ENCODE results near the gene ACSF2. TPM values are rescaled to one million over a fixed set of nuclear protein-coding genes. Genes with fewer than 3 reads are reported as not detected.

The ACSF2 gene
- polyA plus RNA-seq, 2 of the 4 experiments (the other 2 are of a cell fraction) = 24.4 to 33.6 TPM

GRCh38 chr17:50517011-50517410, 91.0 kb downstream of the ACSF2 start (continued):
- no peak for TF ChIP-seq BHLHE40 (IDR thresholded peaks at IDR 0.05; ENCODE audit: low read depth, low read length)

- no peak for DNase-seq (ENCODE audit: low read depth in 1 of 2, low spot score in 1 of 2)
- TF ChIP-seq ELK1 (IDR thresholded peaks at IDR 0.05; ENCODE audit: low read depth, low read length) = no peak
- TF ChIP-seq E2F6 (IDR thresholded peaks at IDR 0.05; ENCODE audit: borderline replicate concordance, low read depth) = no peak
- TF ChIP-seq GATA3 (IDR thresholded peaks at IDR 0.05; ENCODE audit: borderline replicate concordance) = no peak
- no peak for TF ChIP-seq TFCP2L1 (CRISPR knock-in tag; IDR thresholded peaks at IDR 0.05)
- no peak for TF ChIP-seq ZC3H11A (IDR thresholded peaks at IDR 0.05)
- no peak for TF ChIP-seq POLR2AphosphoS2 (conservative IDR thresholded peaks at IDR 0.05; ENCODE audit: low read length)
- TF ChIP-seq RNF2 (IDR thresholded peaks at IDR 0.05; ENCODE audit: borderline replicate concordance, low read depth) = no peak
- TF ChIP-seq TP53 (CRISPR knock-in tag; IDR thresholded peaks at IDR 0.05) = no peak
- TF ChIP-seq HOXB13 (CRISPR knock-in tag; IDR thresholded peaks at IDR 0.05; ENCODE audit: low read depth) = no peak
- no peak for TF ChIP-seq HDAC2 (IDR thresholded peaks at IDR 0.05)
- no peak overlapping the region for H3K4me3 ChIP-seq
- no peak for FAIRE-seq
- H3K4me2 ChIP-seq = no peak overlapping the region
- H3K27ac ChIP-seq = no peak overlapping the region
- no peaks in the 10 kb centered on the region for H3K9me3 ChIP-seq
- 63% methylated on average over 8 of the region's 8 CpGs for WGBS (ENCODE audit: missing lambda C conversion rate)
- peak; percentile 19; a peak in 3 of 6 replicates for ATAC-seq
- peaks cover 9% of the 10 kb centered on the region; the same call in 1 of the 3 replicates for H3K4me1 ChIP-seq
- ChIA-PET CTCF (interaction anchor here (1.1 to 4.4 kb wide), 7 partner anchors 10 to 335 kb away, joined by 3 to 28 read pairs (median 5); no protein-coding TSS in a partner anchor), POLR2A (no interaction called here)
These were observed 91.7 kb downstream of the ACSF2 start for GRCh38 chr17:50517504-50518383.

- ATAC-seq (0 out of 6 replicates have a peak, but pooled peaks of 1 of the 2 experiments have one; percentile 12), FAIRE-seq (no peak), DNase-seq (ENCODE audit: low read depth in 1 of 2, low spot score in 1 of 2) (no peak)
- H3K4me3 ChIP-seq = no peak overlapping the region
- H3K4me2 ChIP-seq = no peak overlapping the region
- ChIA-PET CTCF (interaction anchor here (0.6 to 4.4 kb wide), 9 partner anchors 9 to 278 kb away, joined by 3 to 28 read pairs (median 5); no protein-coding TSS in a partner anchor), POLR2A (no interaction called here)
- 87% methylated on average over 13 of the region's 13 CpGs for WGBS (ENCODE audit: missing lambda C conversion rate)
- no peak overlapping the region for H3K27ac ChIP-seq
- H3K4me1 ChIP-seq = peaks cover 9% of the 10 kb centered on the region; the same call in 1 of the 3 replicates
- H3K9me3 ChIP-seq = no peaks in the 10 kb centered on the region
- TF ChIP-seq MYC (IDR thresholded peaks at IDR 0.05; ENCODE audit: borderline replicate concordance, low read length) (no peak), REST (IDR thresholded peaks at IDR 0.05) (no peak), HEYL (CRISPR knock-in tag; IDR thresholded peaks at IDR 0.05) (no peak), EHF (CRISPR knock-in tag; IDR thresholded peaks at IDR 0.05) (no peak), E2F6 (IDR thresholded peaks at IDR 0.05; ENCODE audit: borderline replicate concordance, low read depth) (no peak), NPAS2 (CRISPR knock-in tag; IDR thresholded peaks at IDR 0.05; ENCODE audit: borderline replicate concordance) (no peak), FOSB (CRISPR knock-in tag; IDR thresholded peaks at IDR 0.05) (no peak), ZNF302 (CRISPR knock-in tag; IDR thresholded peaks at IDR 0.05) (no peak), ESRRA (IDR thresholded peaks at IDR 0.05; ENCODE audit: borderline replicate concordance, low read length) (no peak), CTCF (IDR thresholded peaks at IDR 0.05) (no peak), HOXB13 (CRISPR knock-in tag; IDR thresholded peaks at IDR 0.05; ENCODE audit: low read depth) (no peak), ELK1 (IDR thresholded peaks at IDR 0.05; ENCODE audit: low read depth, low read length) (no peak), PHF8 (IDR thresholded peaks at IDR 0.05; ENCODE audit: borderline replicate concordance, low read depth) (no peak)
These were observed 92.5 kb downstream of the ACSF2 start for GRCh38 chr17:50518384-50519023.
